AG04449 (cell line): ENCODE measurements around the gene LEPR.

Source experiments
- CTCF ChIA-PET: fragments of 350-600 bp; formaldehyde crosslinking; extraction: SDS; loops from one replicate; lab custom pipeline; 2021; ENCODE audit warnings: antibody characterized with exemption; lab: Yijun Ruan, JAX
- POLR2A ChIA-PET: fragments of 400-600, 350-600 bp; formaldehyde crosslinking; extraction: SDS; loops from one replicate; lab custom pipeline; 2020; ENCODE audit warnings: antibody characterized with exemption, inconsistent platforms; lab: Yijun Ruan, JAX
- DNase-seq: peaks from one replicate; pipeline ENCODE4 v3.0.0-alpha.2; 2010; ENCODE audit warnings: low read depth, low spot score
- H3K4me3 ChIP-seq: 2 replicates; pipeline ENCODE4 v1.5.1; 2011; ENCODE audit warnings: low read depth, mild to moderate bottlenecking, control low read depth, low read length
- CTCF ChIP-seq: IDR thresholded peaks from one replicate; pipeline ENCODE4 v1.5.1; 2011; ENCODE audit warnings: mild to moderate bottlenecking, moderate library complexity, low read length, control low read depth, inconsistent platforms; ENCODE audit not compliant: insufficient read depth; ENCODE audit errors: missing control alignments

The LEPR gene

GRCh38 chr1:65429806-65430205, 9.3 kb downstream of the LEPR start:
- ChIA-PET POLR2A (no interaction called here), CTCF (interaction anchor here (1.1 to 4.0 kb wide), 14 partner anchors 8 to 261 kb away, joined by 3 to 45 read pairs (median 4); no protein-coding TSS in a partner anchor)
- no peak for TF ChIP-seq CTCF
- no peak for DNase-seq
- H3K4me3 ChIP-seq = no peak overlapping the region

- POLR2A ChIA-PET = no interaction called here
- H3K4me3 ChIP-seq = no peak overlapping the region
- CTCF ChIA-PET = interaction anchor here (0.9 to 4.0 kb wide), 20 partner anchors 8 to 811 kb away, joined by 3 to 45 read pairs (median 4); no protein-coding TSS in a partner anchor
- peak; percentile 37 for TF ChIP-seq CTCF
- DNase-seq = no peak
Measured at GRCh38 chr1:65431111-65431705, 10.7 kb downstream of the LEPR start.

- no peak overlapping the region for H3K4me3 ChIP-seq
- no peak for TF ChIP-seq CTCF
- ChIA-PET POLR2A (no interaction called here), CTCF (interaction anchor here (1.5 kb wide), 1 partner anchor 217 kb away, joined by 3 read pairs; no protein-coding TSS in a partner anchor)
- no peak for DNase-seq
Measured at GRCh38 chr1:65432918-65433317, 12.4 kb downstream of the LEPR start.

GRCh38 chr1:65434255-65434654, 13.8 kb downstream of the LEPR start:
- POLR2A ChIA-PET = no interaction called here

GRCh38 chr1:65434760-65435159, 14.3 kb downstream of the LEPR start:
- ChIA-PET POLR2A (no interaction called here), CTCF (interaction anchor here (1.0 to 1.2 kb wide), 2 partner anchors 9 to 253 kb away, joined by 4 to 5 read pairs; no protein-coding TSS in a partner anchor)
- TF ChIP-seq CTCF = no peak
- H3K4me3 ChIP-seq = no peak overlapping the region
- no peak for DNase-seq

More at GRCh38 chr1:65434255-65434654, 13.8 kb downstream of the LEPR start:
- CTCF ChIA-PET = interaction anchor here (1.0 to 1.2 kb wide), 2 partner anchors 8 to 253 kb away, joined by 4 to 5 read pairs; no protein-coding TSS in a partner anchor
- DNase-seq = no peak
- TF ChIP-seq CTCF = no peak
- H3K4me3 ChIP-seq = no peak overlapping the region

- ChIA-PET CTCF (interaction anchor here (1.0 to 1.7 kb wide), 2 partner anchors 23 to 252 kb away, joined by 3 to 10 read pairs; no protein-coding TSS in a partner anchor), POLR2A (interaction anchor here (0.6 to 1.4 kb wide), 2 partner anchors 12 to 16 kb away, joined by 3 to 5 read pairs; partner anchors contain the start of genes LEPR and LEPROT)
- no peak for DNase-seq
- no peak overlapping the region for H3K4me3 ChIP-seq
- TF ChIP-seq CTCF = no peak
Measured at GRCh38 chr1:65435987-65436386, 15.5 kb downstream of the LEPR start.
